ENCODE measurements around the gene MPV17.

- TF ChIP-seq CTCF (IDR thresholded peaks at IDR 0.05) (no peak), POLR2A (IDR thresholded peaks at IDR 0.05) (no peak)
Observed at GRCh38 chr2:27262379-27263286, 60.3 kb downstream of the MPV17 start, which contains the start of gene SLC30A3.
